ENCODE results near the gene PEPD.
"Not testable (repeated sequence)": the region's sequence is repeated elsewhere in the genome, so short reads cannot be mapped to it uniquely, and the experiment has no call there.

PEPD gene

DNA sequence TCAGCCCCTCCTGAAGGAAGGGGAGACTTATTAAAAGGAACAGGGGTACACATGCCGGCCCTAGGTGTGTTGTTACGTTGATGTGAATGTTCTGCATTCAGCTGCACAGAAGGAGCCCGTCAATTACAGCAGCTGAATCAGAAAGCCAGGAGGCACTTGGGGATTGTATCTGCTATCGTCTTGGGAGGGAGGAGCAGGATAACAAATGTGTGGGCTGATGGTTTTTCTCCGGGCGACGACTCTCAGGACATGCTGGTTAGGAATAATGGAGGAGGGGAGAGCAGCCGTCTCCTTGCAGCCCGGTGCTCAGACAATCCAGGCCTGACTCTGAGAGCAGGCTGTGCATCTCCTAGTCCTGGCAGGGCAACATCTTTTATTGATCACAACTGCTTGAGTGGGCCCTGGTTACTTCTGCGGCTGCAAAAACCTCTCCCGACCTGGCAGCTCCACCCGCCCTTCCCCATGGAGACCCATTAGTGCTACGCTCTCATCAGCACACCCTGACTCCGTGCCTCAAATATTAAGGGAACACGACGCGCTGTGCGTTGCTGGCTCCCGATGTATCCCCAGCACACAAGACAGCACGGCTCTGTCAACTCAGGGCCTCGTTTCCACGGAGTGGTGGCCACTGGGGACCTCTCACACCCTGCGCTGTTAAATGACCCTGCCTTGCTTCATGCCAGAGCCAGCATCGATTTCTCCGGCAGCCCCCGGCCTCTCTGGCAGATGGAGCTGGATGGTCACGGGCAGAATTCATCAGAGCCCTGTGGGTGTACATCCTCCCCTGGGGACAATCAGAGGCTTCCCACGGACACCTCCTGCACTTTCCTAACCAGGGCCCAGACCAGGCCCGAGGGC lies 25.3 kb downstream of the PEPD start:
- Histone ChIP-seq H3K27me3 (ENCODE audit: low read depth, low read length) (no peaks in the 10 kb centered on the region), H3K9me3 (ENCODE audit: control insufficient read depth in 1 of 2, low read length in 2 of 2) (no peaks in the 10 kb centered on the region), H3K4me3 (ENCODE audit: low read depth in 1 of 2, low read length in 2 of 2) (no peak overlapping the region), H3K36me3 (ENCODE audit: control insufficient read depth in 1 of 2, insufficient read depth in 2 of 2, low read length in 2 of 2) (peaks cover 10 to 42% of the 10 kb centered on the region in 2 donors), H3K4me1 (ENCODE audit: control insufficient read depth in 1 of 2, insufficient read depth in 2 of 2, low read length in 2 of 2) (no peaks in the 10 kb centered on the region), H3K27ac (ENCODE audit: low read length) (no peak overlapping the region)

DNA sequence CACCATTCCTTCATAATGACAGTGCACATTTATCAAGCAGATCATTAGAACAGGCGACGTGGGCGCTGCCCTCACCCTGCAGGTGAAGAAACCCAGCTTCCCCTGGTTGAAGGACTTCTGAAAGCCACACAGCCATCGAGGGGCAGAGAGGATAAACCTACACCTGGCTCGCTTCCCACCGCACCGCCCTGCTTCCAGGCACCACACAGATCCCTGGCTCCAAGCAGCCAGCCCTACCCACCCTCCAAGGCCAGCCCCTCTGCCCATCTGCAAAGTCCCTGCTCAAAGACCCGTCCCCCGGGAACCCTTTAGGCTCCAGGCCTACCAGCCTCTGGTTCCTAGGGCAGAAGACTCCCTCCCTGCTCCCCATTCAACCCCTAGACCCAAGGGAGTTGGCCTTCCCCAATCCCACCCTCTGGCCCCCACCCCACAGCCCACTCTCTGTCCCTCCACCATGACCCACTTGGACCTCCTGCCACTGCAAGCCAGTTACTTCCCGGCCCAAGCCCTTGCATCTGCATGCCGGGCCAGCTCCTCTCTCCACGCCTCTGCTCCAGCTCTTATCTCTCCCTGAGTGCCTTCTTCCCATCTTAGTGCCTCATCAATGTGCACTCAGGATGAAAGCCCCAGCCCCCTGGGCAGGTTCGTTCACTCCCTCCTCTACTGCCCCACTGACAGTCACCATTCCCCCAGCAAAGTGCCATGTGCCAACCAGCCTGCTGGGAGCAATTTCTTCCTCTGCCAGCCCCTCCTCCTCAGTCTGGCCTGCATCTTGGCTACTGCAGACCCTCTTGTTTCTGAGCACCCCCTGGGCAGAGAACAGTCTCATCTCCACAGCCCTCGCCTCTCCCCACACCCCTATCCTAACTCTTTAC lies 28.0 kb downstream of the PEPD start:
- no peak overlapping the region for H3K4me3 ChIP-seq (ENCODE audit: low read depth in 1 of 2, low read length in 2 of 2)
- H3K27ac ChIP-seq (ENCODE audit: low read length), result no peak overlapping the region
- no peaks in the 10 kb centered on the region for H3K4me1 ChIP-seq (ENCODE audit: control insufficient read depth in 1 of 2, insufficient read depth in 2 of 2, low read length in 2 of 2)
- H3K27me3 ChIP-seq (ENCODE audit: low read depth, low read length), result no peaks in the 10 kb centered on the region
- H3K36me3 ChIP-seq (ENCODE audit: control insufficient read depth in 1 of 2, insufficient read depth in 2 of 2, low read length in 2 of 2), result peaks cover 0 to 25% of the 10 kb centered on the region in 2 donors
- H3K9me3 ChIP-seq (ENCODE audit: control insufficient read depth in 1 of 2, low read length in 2 of 2), result no peaks in the 10 kb centered on the region

DNA sequence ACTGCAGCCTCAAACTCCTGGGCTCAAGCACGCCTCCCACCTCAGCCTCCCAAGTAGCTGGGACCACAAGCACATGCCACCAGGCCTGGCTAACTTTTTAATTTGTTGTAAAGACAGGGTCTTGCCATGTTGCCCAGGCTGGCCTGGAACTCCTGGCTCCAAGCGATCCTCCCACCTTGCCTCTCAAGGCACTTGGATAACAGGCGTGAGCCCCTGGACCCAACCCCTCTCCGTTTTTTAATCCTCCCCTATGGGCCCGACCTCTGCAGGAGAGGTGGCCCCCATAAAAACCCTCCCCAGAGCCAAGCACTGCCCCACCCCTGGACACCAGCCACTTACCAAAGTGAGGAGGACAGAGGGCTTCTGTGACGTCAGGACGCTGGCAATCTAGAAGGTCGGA lies 28.6 kb downstream of the PEPD start:
- Histone ChIP-seq H3K4me1 (ENCODE audit: control insufficient read depth in 1 of 2, insufficient read depth in 2 of 2, low read length in 2 of 2) (no peaks in the 10 kb centered on the region), H3K4me3 (ENCODE audit: low read depth in 1 of 2, low read length in 2 of 2) (no peak overlapping the region), H3K27me3 (ENCODE audit: low read depth, low read length) (no peaks in the 10 kb centered on the region), H3K9me3 (ENCODE audit: control insufficient read depth in 1 of 2, low read length in 2 of 2) (no peaks in the 10 kb centered on the region), H3K27ac (ENCODE audit: low read length) (no peak overlapping the region), H3K36me3 (ENCODE audit: control insufficient read depth in 1 of 2, insufficient read depth in 2 of 2, low read length in 2 of 2) (peaks cover 0 to 26% of the 10 kb centered on the region in 2 donors)

DNA sequence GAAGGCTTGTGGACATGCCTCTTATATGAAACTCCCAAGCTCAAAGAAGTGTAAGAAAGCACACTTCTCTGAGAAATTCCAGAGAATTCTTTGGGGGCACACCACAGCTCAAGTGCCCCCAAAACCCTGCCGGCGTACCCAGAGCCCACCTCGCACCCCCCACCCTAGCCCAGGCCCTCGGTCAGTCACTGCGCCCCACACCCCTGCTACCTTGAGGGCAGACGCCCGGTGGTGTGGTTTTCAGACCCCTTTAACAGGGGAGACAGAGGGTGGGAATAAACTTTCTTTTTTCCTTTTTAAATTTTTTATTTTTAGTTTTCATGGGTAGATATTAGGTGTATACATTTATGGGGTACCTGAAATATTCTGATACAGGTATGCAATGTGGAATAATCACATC lies 29.5 kb downstream of the PEPD start:
- Histone ChIP-seq H3K4me3 (ENCODE audit: low read depth in 1 of 2, low read length in 2 of 2) (no peak overlapping the region), H3K9me3 (ENCODE audit: control insufficient read depth in 1 of 2, low read length in 2 of 2) (no peaks in the 10 kb centered on the region), H3K27ac (ENCODE audit: low read length) (no peak overlapping the region), H3K4me1 (ENCODE audit: control insufficient read depth in 1 of 2, insufficient read depth in 2 of 2, low read length in 2 of 2) (peaks cover 0 to 5% of the 10 kb centered on the region in 2 donors), H3K27me3 (ENCODE audit: low read depth, low read length) (no peaks in the 10 kb centered on the region), H3K36me3 (ENCODE audit: control insufficient read depth in 1 of 2, insufficient read depth in 2 of 2, low read length in 2 of 2) (peaks cover 0 to 22% of the 10 kb centered on the region in 2 donors)

DNA sequence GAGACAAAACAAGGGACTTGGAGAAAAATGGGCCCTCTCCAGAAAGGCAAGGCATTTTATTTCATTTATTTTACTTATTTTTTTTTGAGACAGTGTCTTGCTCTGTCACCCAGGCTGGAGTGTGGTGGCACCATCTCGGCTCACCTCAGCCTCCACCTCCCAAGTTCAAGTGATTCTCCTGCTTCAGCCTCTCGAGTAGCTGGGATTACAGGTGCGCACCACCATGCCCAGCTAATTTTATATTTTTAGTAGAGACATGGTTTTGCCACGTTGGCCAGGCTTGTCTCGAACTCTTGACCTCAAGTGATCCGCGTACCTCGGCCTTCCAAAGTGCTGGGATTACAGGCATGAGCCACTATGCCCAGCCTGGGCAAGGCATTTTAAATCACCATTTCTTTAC lies 31.0 kb downstream of the PEPD start:
- H3K36me3 ChIP-seq (ENCODE audit: control insufficient read depth in 1 of 2, insufficient read depth in 2 of 2, low read length in 2 of 2), result peaks cover 0 to 20% of the 10 kb centered on the region in 2 donors
- not testable (repeated sequence) for H3K27ac ChIP-seq (ENCODE audit: low read length); H3K27me3 ChIP-seq (ENCODE audit: low read depth, low read length); H3K4me3 ChIP-seq (ENCODE audit: low read depth in 1 of 2, low read length in 2 of 2); H3K9me3 ChIP-seq (ENCODE audit: control insufficient read depth in 1 of 2, low read length in 2 of 2)
- peaks cover 0 to 11% of the 10 kb centered on the region in 2 donors for H3K4me1 ChIP-seq (ENCODE audit: control insufficient read depth in 1 of 2, insufficient read depth in 2 of 2, low read length in 2 of 2)

DNA sequence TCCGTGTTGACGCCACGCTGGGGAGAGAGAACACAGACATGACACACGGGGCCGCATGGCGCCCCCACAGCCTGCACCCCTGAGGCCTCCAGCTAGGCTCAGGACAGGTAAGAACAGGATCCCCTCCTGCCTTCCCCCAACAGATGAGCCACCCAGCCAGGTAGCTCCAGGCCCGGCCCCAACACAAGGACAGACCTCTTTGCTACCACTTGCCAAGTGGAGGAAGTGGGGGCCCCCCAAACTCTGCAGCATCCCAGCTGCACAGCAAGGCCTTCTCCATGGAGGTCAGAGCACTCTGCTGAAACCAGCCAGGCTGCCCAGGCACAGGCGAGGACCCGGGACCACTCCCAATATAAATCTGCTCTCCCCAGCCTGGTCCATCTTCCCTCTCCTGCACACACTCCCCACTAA lies 31.5 kb downstream of the PEPD start:
- Histone ChIP-seq H3K36me3 (ENCODE audit: control insufficient read depth in 1 of 2, insufficient read depth in 2 of 2, low read length in 2 of 2) (peaks cover 0 to 20% of the 10 kb centered on the region in 2 donors), H3K4me3 (ENCODE audit: low read depth in 1 of 2, low read length in 2 of 2) (no peak overlapping the region), H3K27me3 (ENCODE audit: low read depth, low read length) (no peaks in the 10 kb centered on the region), H3K9me3 (ENCODE audit: control insufficient read depth in 1 of 2, low read length in 2 of 2) (no peaks in the 10 kb centered on the region), H3K4me1 (ENCODE audit: control insufficient read depth in 1 of 2, insufficient read depth in 2 of 2, low read length in 2 of 2) (peaks cover 0 to 11% of the 10 kb centered on the region in 2 donors), H3K27ac (ENCODE audit: low read length) (no peak overlapping the region)

DNA sequence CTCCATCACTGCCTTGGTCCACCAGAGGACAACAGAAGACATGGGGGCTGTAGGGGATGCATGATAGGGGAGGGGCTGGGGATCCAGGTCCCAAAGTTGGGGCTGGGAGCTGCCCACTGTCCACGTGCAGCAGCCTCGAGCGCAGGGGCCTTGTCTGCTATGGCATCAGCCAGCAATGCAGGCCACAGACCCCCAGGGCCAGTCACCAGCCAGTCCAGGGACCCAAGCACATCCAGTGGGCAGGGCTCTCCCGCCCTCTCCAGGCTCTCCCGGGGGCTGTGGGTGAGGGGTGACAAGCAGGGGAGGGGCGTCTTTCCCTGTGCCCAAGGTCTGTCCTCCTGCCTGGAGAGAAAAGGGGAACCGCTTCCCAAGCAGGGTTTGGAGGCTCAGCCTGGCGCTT lies 32.8 kb downstream of the PEPD start:
- Histone ChIP-seq H3K9me3 (ENCODE audit: control insufficient read depth in 1 of 2, low read length in 2 of 2) (no peaks in the 10 kb centered on the region), H3K4me1 (ENCODE audit: control insufficient read depth in 1 of 2, insufficient read depth in 2 of 2, low read length in 2 of 2) (peaks cover 0 to 11% of the 10 kb centered on the region in 2 donors), H3K4me3 (ENCODE audit: low read depth in 1 of 2, low read length in 2 of 2) (no peak overlapping the region), H3K27me3 (ENCODE audit: low read depth, low read length) (no peaks in the 10 kb centered on the region), H3K36me3 (ENCODE audit: control insufficient read depth in 1 of 2, insufficient read depth in 2 of 2, low read length in 2 of 2) (peaks cover 0 to 22% of the 10 kb centered on the region in 2 donors), H3K27ac (ENCODE audit: low read length) (no peak overlapping the region)

DNA sequence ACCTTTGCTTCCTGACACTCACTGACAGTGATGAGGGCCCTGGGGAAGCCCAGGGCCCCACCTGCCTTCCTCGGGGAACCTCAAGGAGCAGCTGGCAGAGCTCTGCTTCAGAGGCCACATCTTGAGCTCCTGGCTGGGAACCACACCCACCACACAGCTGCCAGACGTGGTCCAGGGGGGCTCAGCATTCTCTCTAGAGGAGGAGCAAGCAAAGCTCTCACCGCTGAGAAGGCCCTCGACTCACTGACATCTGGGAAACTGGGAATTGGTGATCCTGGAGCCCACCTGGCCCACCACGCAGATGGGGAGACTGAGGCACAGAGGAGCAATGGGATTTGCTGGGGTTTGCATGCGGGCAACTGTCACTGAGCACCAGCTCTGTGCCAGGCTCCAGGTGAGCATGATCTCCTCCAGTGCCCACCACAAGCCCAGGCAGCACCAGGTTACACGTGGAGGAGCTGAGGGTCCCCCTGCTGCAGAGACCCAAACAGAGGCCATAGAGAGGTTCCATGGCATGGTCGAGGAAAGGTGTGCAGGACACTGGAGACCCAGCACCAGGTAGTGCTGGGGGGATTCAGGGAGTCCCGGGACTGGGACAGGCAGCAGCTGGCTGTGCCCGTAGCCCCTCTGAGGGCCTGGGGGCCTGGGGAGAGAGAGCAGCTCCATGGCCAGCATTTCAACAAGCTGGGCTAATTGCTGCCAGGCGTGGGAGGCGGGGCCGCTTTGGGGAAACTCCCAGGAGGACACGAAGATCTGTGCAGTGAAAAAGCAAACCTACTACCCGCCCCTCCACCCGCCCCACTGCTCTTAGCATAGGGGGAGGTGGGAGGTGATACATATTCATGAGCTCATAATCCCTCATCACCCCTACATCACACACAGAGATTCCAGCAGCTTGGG lies 33.4 kb downstream of the PEPD start:
- Histone ChIP-seq H3K4me1 (ENCODE audit: control insufficient read depth in 1 of 2, insufficient read depth in 2 of 2, low read length in 2 of 2) (peaks cover 0 to 11% of the 10 kb centered on the region in 2 donors), H3K27ac (ENCODE audit: low read length) (no peak overlapping the region), H3K36me3 (ENCODE audit: control insufficient read depth in 1 of 2, insufficient read depth in 2 of 2, low read length in 2 of 2) (peaks cover 0 to 25% of the 10 kb centered on the region in 2 donors), H3K27me3 (ENCODE audit: low read depth, low read length) (no peaks in the 10 kb centered on the region), H3K4me3 (ENCODE audit: low read depth in 1 of 2, low read length in 2 of 2) (no peak overlapping the region), H3K9me3 (ENCODE audit: control insufficient read depth in 1 of 2, low read length in 2 of 2) (peaks cover 0 to 3% of the 10 kb centered on the region in 2 donors)

DNA sequence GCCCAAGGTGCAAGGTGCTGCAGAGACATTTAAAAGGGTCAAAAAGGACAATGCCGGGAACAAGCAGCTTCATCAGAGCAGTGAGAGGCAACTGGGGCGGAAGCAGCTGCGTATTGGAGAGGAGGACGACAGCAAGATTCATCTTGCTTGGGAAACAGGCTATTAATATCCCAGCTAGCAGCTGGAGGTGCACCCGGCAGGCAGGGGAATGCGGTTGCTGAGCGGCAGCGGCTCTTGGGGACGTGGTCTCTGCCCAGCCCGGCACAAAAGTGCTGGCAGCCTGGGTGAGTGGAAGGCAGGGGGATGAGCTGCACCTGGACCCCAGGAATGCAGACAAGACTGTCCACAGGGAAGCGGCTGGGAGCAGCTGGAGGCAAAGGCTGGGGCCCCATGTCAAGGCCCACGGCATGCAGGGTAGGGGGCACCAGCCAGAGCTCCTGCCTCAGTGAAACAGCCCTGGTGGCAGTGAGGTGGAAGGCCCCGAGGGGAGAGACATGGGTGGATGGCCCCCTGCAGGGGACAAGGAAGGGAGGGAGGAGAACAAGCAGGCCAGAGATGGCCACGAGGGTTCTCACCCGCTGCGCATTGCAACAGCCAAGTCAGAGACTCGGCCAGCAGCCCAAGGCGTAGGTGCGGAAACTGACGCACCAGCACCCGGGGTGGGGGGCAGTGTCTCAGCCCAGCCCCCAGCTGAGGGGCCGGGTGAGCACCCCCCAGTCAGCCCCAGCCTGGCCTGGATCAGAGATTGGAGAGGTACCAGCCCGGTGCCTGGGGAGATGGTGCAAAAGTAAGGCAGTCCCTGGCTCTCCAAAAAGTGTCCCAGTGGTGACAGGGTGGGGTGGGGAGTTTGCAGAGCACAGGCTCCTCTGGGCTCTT lies 34.4 kb downstream of the PEPD start:
- H3K4me1 ChIP-seq (ENCODE audit: control insufficient read depth in 1 of 2, insufficient read depth in 2 of 2, low read length in 2 of 2), result peaks cover 0 to 11% of the 10 kb centered on the region in 2 donors
- peaks cover 0 to 6% of the 10 kb centered on the region in 2 donors for H3K9me3 ChIP-seq (ENCODE audit: control insufficient read depth in 1 of 2, low read length in 2 of 2)
- no peaks in the 10 kb centered on the region for H3K27me3 ChIP-seq (ENCODE audit: low read depth, low read length)
- H3K4me3 ChIP-seq (ENCODE audit: low read depth in 1 of 2, low read length in 2 of 2), result no peak overlapping the region
- H3K36me3 ChIP-seq (ENCODE audit: control insufficient read depth in 1 of 2, insufficient read depth in 2 of 2, low read length in 2 of 2), result peaks cover 0 to 27% of the 10 kb centered on the region in 2 donors
- no peak overlapping the region for H3K27ac ChIP-seq (ENCODE audit: low read length)

DNA sequence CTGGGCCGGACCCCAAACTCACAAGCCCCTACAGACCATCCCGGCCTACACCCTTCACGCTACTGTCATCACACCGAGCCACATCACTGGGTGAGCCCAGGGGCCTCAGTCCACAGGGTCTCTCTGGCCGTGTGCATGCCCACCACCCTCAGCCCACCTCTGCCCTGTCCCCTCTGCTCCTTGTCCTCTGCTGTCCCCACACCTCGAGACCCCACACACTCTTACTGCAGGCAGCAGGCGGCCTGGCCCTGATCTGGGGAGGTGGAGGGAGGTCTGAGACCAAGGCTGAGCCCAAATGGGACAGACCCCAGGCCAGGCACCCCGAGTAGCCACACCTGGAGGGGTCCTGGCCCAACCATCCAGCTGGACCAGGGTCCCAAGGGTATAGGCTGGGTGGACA lies 35.2 kb downstream of the PEPD start:
- no peak overlapping the region for H3K4me3 ChIP-seq (ENCODE audit: low read depth in 1 of 2, low read length in 2 of 2)
- no peak overlapping the region for H3K27ac ChIP-seq (ENCODE audit: low read length)
- peaks cover 0 to 6% of the 10 kb centered on the region in 2 donors for H3K9me3 ChIP-seq (ENCODE audit: control insufficient read depth in 1 of 2, low read length in 2 of 2)
- H3K4me1 ChIP-seq (ENCODE audit: control insufficient read depth in 1 of 2, insufficient read depth in 2 of 2, low read length in 2 of 2), result peaks cover 0 to 11% of the 10 kb centered on the region in 2 donors
- H3K27me3 ChIP-seq (ENCODE audit: low read depth, low read length), result no peaks in the 10 kb centered on the region
- H3K36me3 ChIP-seq (ENCODE audit: control insufficient read depth in 1 of 2, insufficient read depth in 2 of 2, low read length in 2 of 2), result peaks cover 0 to 31% of the 10 kb centered on the region in 2 donors
